Stomach (tissue), 9 donors: Measurements from ENCODE around the gene AP3D1. TPM values are rescaled to one million over a fixed set of nuclear protein-coding genes. Genes with fewer than 3 reads are reported as not detected.

Experiments used
- DNase-seq, 2 donors: peaks; one replicate each; pipeline versions ENCODE4 v3.0.0 to v3.0.0-alpha.2; 2013 to 2019
- H3K27ac ChIP-seq, 5 donors: fragments of 200-600 bp in 4 of 5; sonication (generic) in 4 of 5; one replicate each; pipeline ENCODE4 v1.5.1; 2013 to 2019; ENCODE audit warnings: mild to moderate bottlenecking in 1 of 5, moderate library complexity in 1 of 5
- H3K27me3 ChIP-seq, 3 donors: fragments of 200-600 bp; sonication (generic); one replicate each; pipeline ENCODE4 v1.5.1; 2017 to 2019; ENCODE audit warnings: mixed run types in 1 of 3
- H3K36me3 ChIP-seq, 4 donors: fragments of 200-600 bp; sonication (generic); 1 replicate in 3 of 4; 2 replicates in 1 of 4; pipeline ENCODE4 v1.5.1; 2016 to 2019
- H3K4me1 ChIP-seq, 4 donors: fragments of 200-600 bp; sonication (generic); one replicate each; pipeline ENCODE4 v1.5.1; 2016 to 2019
- H3K4me3 ChIP-seq, 4 donors: fragments of 200-600 bp; sonication (generic) in 3 of 4; one replicate each; pipeline ENCODE4 v1.5.1; 2016 to 2019; ENCODE audit warnings: mild to moderate bottlenecking in 1 of 4
- H3K9me3 ChIP-seq, 4 donors: fragments of 200-600 bp; sonication (generic); one replicate each; pipeline ENCODE4 v1.5.1; 2016 to 2019
- EP300 ChIP-seq: sonication (generic); formaldehyde crosslinking; IDR thresholded peaks from one replicate; pipeline ENCODE4 v1.6.1; 2017; ENCODE audit warnings: antibody characterized with exemption
- POLR2A ChIP-seq, 4 donors: fragments of 450-650 bp; IDR thresholded peaks; one replicate each; pipeline ENCODE4 v1.6.1; 2016; ENCODE audit warnings: antibody characterized with exemption in 4 of 4, control low read depth in 2 of 4, mild to moderate bottlenecking in 1 of 4, moderate library complexity in 1 of 4
- POLR2AphosphoS5 ChIP-seq, 3 donors: sonication (generic); formaldehyde crosslinking; IDR thresholded peaks; one replicate each; pipeline ENCODE4 v1.6.1; 2016; ENCODE audit warnings: antibody characterized with exemption in 3 of 3
- WGBS, 5 donors: extraction: QIAGEN DNeasy Blood & Tissue Kit in 3 of 5; methylation state at CpG; one replicate each; pipeline versions ENCODE4 v1.1.5 to v1.1.7; 2013 to 2018; 5-methylcytosine and 5-hydroxymethylcytosine counted together
- intact Hi-C: fragments of 100-400 bp; cut with DNase I; formaldehyde crosslinking; loops from one replicate; pipeline ENCODE4 v1.15.1; 2023; ENCODE audit warnings: low total_unique reads
- polyA plus RNA-seq, 3 donors: library from polyadenylated mRNA; stranded (reverse); fragments of 200-250 nt; gene quantifications; one replicate each; pipeline ENCODE4 v1.2.3, GENCODE V29; 2013
- total RNA-seq, 5 donors: library from RNA; depleted of rRNA; stranded (reverse); fragments of >200 nt; gene quantifications; one replicate each; pipeline versions ENCODE4 v1.1.0 to v1.2.3, GENCODE V29; 2014 to 2016
- TF ChIP-seq, protein P1 (sequence below), 7 experiments: fragments of 450-650 bp in 4 of 7; fragments of 200-600 bp in 3 of 7; sonication (generic) in 3 of 7; IDR thresholded peaks; one replicate each; pipeline ENCODE4 v1.5.1; 2016 to 2019; ENCODE audit warnings: antibody characterized with exemption in 7 of 7, control low read depth in 2 of 7, mild to moderate bottlenecking in 1 of 7
- donor health status: healthy with polysubstance abuse.
- donor health status: Bipolar disorder and iron deficiency.
- donor health status: healthy.

Gene AP3D1
- total and polyA plus RNA-seq, 8 donors, result 49.0 to 340 (median 85.0) TPM

DNA sequence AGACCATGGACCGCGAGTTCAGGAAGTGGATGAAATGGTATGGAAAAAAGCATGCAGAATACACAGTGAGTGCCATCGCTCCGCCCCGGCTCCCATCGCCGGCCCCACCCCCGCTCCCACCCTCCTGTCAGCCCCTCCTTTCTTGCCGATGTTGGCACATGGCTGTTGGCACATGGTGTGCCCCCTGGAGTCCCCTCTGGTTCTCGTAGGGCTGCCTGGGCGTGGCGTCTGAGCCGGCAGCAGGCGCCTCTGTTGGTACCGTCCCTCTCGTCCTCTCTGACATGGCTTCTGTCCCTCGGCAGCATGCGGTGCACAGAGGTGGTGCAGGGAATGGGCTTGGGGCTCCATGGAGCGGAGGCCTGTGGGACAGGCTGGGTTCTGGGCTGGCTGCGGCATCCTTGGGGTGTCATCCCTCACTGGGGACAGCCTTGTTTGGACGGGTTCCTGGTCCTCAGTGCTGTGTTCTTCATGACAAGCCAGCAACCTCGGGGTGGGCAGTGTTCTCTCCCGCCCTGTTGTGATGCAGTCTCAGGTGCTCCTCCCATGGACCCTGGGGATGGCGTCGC lies 43.2 kb upstream of the AP3D1 start:
- 89 to 93% (median 91%) methylated on average over 18 to 25 of the region's 25 CpGs for WGBS, 5 donors
- H3K27me3 ChIP-seq, result no peaks in the 10 kb centered on the region
- no peak overlapping the region for H3K4me3 ChIP-seq
- DNase-seq, result no peak
- TF ChIP-seq, protein P1, sequence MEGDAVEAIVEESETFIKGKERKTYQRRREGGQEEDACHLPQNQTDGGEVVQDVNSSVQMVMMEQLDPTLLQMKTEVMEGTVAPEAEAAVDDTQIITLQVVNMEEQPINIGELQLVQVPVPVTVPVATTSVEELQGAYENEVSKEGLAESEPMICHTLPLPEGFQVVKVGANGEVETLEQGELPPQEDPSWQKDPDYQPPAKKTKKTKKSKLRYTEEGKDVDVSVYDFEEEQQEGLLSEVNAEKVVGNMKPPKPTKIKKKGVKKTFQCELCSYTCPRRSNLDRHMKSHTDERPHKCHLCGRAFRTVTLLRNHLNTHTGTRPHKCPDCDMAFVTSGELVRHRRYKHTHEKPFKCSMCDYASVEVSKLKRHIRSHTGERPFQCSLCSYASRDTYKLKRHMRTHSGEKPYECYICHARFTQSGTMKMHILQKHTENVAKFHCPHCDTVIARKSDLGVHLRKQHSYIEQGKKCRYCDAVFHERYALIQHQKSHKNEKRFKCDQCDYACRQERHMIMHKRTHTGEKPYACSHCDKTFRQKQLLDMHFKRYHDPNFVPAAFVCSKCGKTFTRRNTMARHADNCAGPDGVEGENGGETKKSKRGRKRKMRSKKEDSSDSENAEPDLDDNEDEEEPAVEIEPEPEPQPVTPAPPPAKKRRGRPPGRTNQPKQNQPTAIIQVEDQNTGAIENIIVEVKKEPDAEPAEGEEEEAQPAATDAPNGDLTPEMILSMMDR (IDR thresholded peaks at IDR 0.05), result no peak
- no peak for TF ChIP-seq POLR2A (IDR thresholded peaks at IDR 0.05)
- no peak for TF ChIP-seq EP300
- TF ChIP-seq POLR2AphosphoS5 (IDR thresholded peaks at IDR 0.05), result no peak
- no peaks in the 10 kb centered on the region for H3K9me3 ChIP-seq
- intact Hi-C loops, result no loop called here
- H3K27ac ChIP-seq, result no peak overlapping the region
- H3K4me1 ChIP-seq, result peaks cover 0 to 5% (median 0%) of the 10 kb centered on the region in 4 donors
- peaks cover 53 to 98% (median 96%) of the 10 kb centered on the region in 4 donors for H3K36me3 ChIP-seq

DNA sequence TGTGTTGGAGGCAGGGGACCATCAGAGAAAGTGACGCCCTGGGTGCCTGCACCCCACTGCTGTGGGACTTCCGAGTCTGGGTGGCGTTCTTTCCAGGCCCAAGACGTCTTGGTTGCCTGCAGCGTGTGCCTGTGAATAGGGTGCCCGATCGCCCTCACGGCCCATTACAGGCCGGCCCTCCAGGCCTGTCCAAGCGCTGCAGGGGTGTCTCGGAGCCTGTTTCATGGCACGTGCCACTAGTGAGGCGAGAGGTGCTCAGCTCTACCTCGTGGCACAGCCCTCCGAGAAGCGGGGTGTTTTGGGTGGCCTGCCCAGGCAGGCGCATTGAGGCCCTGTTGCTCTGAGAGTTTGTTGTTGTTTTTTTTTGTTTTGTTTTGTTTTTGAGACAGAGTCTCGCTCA lies 42.4 kb upstream of the AP3D1 start:
- no peak for DNase-seq
- Histone ChIP-seq H3K9me3 (no peaks in the 10 kb centered on the region), H3K27ac (no peak overlapping the region), H3K4me3 (no peak overlapping the region), H3K36me3 (peaks cover 58 to 100% (median 98%) of the 10 kb centered on the region in 4 donors), H3K4me1 (peaks cover 0 to 4% (median 1%) of the 10 kb centered on the region in 4 donors), H3K27me3 (no peaks in the 10 kb centered on the region)
- intact Hi-C loops, result no loop called here
- TF ChIP-seq, protein P1 (IDR thresholded peaks at IDR 0.05), result no peak
- TF ChIP-seq POLR2AphosphoS5 (IDR thresholded peaks at IDR 0.05) (no peak), EP300 (no peak), POLR2A (IDR thresholded peaks at IDR 0.05) (no peak)
- 96 to 98% (median 97%) methylated on average over 17 to 18 of the region's 18 CpGs for WGBS, 5 donors

DNA sequence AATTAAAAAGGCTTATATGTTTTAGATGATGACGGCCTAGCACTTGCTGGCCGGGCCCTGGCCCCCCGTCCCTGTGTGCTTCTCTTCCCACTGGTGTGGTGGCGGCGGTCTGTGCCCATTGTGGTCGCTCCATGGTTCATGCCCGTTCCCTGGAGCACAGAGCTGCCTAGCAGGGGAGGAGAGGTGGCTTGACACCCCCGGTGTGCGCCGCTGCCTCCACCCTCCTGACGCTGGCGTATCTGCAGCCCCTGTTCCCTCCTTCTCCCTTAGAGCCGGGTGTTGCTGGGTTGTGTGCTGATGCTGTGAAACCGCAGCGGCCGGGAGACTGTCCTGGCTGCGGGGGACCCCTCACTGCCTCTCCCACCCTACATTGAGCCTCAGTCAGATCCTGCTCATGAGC lies 41.5 kb upstream of the AP3D1 start:
- Histone ChIP-seq H3K4me1 (peaks cover 0 to 14% (median 9%) of the 10 kb centered on the region in 4 donors), H3K27ac (no peak overlapping the region), H3K9me3 (no peaks in the 10 kb centered on the region), H3K4me3 (no peak overlapping the region), H3K27me3 (no peaks in the 10 kb centered on the region), H3K36me3 (peaks cover 60 to 100% (median 94%) of the 10 kb centered on the region in 4 donors)
- TF ChIP-seq, protein P1 (IDR thresholded peaks at IDR 0.05), result no peak
- no peak for TF ChIP-seq POLR2AphosphoS5 (IDR thresholded peaks at IDR 0.05)
- TF ChIP-seq EP300, result no peak
- no peak for TF ChIP-seq POLR2A (IDR thresholded peaks at IDR 0.05)
- intact Hi-C loops, result no loop called here
- no peak for DNase-seq
- 91 to 98% (median 96%) methylated on average over 12 to 17 of the region's 17 CpGs for WGBS, 5 donors

DNA sequence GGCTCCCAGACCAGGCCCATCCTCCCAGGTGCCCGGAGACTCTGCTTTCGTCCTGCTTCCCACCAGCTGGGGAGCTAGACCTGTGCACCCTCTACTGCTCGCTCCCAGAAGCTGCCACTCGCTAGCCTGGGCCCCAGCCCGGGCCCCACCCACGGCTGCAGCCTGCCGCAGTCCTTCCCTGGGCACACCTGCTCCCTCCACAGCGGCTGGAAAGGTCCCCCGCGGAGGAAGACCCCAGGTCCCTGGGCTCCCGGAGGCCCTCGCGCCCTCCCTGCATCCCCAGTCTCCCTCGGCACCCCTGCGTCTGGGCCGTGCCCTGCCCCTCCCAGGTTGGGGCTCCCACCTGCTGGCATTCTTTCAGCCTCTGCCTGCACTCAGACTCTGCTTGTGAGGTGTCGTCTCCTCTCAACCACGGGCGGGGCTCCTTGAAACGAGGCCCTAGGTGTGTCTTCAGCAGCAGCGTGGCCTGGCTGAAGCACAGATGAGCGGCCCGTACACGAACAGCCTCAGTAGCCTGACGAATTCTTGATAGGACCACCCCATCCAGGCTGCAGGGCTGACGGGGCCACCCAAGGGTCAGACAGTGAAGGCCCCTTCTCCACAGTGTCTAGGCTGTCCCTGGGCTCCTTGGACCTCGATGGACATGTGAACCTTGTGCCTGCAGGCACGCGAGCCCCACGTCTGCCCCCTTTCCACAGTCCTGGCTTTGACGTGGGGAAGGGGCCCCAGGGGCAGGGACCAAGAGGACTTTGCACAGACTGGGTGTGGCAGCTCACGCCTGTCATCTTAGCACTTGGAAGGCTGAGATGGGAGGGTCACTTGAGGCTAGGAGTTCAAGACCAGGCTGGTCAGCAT lies 40.3 kb upstream of the AP3D1 start:
- intact Hi-C loops, result no loop called here
- whole genome bisulfite sequencing, 5 donors, result 72 to 84% (median 83%) methylated on average over 26 to 32 of the region's 32 CpGs
- Histone ChIP-seq H3K4me3 (no peak overlapping the region), H3K27ac (no peak overlapping the region), H3K4me1 (peaks cover 8 to 24% (median 18%) of the 10 kb centered on the region in 4 donors), H3K27me3 (no peaks in the 10 kb centered on the region), H3K36me3 (peaks cover 65 to 100% (median 91%) of the 10 kb centered on the region in 4 donors), H3K9me3 (no peaks in the 10 kb centered on the region)
- TF ChIP-seq, protein P1 (IDR thresholded peaks at IDR 0.05), result no peak
- TF ChIP-seq POLR2AphosphoS5 (IDR thresholded peaks at IDR 0.05), result no peak
- DNase-seq, result peak in 1 of 2 donors; percentile 78
